Fibroblast of upper back skin (primary cell): ENCODE results near the gene GGN.
"Not testable (repeated sequence)": the region's sequence is repeated elsewhere in the genome, so short reads cannot be mapped to it uniquely, and the experiment has no call there.

Experiments
- DNase-seq: peaks from one replicate; pipeline ENCODE4 v3.0.0-alpha.2; 2013

The GGN gene

GRCh38 chr19:38387550-38388348 is at the start of gene GGN:
Gene GGN, minus strand, starts transcription at chr19:38388034. Its CDS starts 773 bp downstream, at chr19:38387261.
- peak; percentile 93 for DNase-seq

GRCh38 chr19:38437295-38437694 is 49.5 kb upstream of the GGN start:
- DNase-seq, result no peak

- no peak for DNase-seq
Measured at GRCh38 chr19:38434549-38435051, 46.8 kb upstream of the GGN start.

- DNase-seq, result no peak
Measured at GRCh38 chr19:38433268-38433733, 45.5 kb upstream of the GGN start, which contains the start of gene RYR1. Gene RYR1, plus strand, starts transcription at chr19:38433691. Its CDS starts 139 bp downstream, at chr19:38433830.

GRCh38 chr19:38430931-38431330 is 43.1 kb upstream of the GGN start:
- DNase-seq, result no peak

- DNase-seq, result no peak
Measured at GRCh38 chr19:38429811-38430156, 42.0 kb upstream of the GGN start.

GRCh38 chr19:38429055-38429810 is 41.4 kb upstream of the GGN start:
- no peak for DNase-seq

- not testable (repeated sequence) for DNase-seq
Measured at GRCh38 chr19:38427035-38427677, 39.3 kb upstream of the GGN start.

GRCh38 chr19:38425810-38426466 is 38.1 kb upstream of the GGN start, which contains the start of gene RASGRP4:
Gene RASGRP4, minus strand, starts transcription at chr19:38426219. Its CDS starts 128 bp downstream, at chr19:38426091.
- no peak for DNase-seq

GRCh38 chr19:38425222-38425809 is 37.5 kb upstream of the GGN start:
- DNase-seq, result no peak

- DNase-seq, result no peak
Measured at GRCh38 chr19:38424272-38424671, 36.4 kb upstream of the GGN start.

- DNase-seq, result no peak
Measured at GRCh38 chr19:38422438-38422837, 34.6 kb upstream of the GGN start.

GRCh38 chr19:38421856-38422255 is 34.0 kb upstream of the GGN start:
- no peak for DNase-seq

GRCh38 chr19:38420935-38421334 is 33.1 kb upstream of the GGN start:
- DNase-seq, result no peak

- DNase-seq, result no peak
Measured at GRCh38 chr19:38417544-38418506, 30.0 kb upstream of the GGN start.

GRCh38 chr19:38417146-38417543 is 29.3 kb upstream of the GGN start:
- DNase-seq, result no peak

GRCh38 chr19:38413416-38413815 is 25.6 kb upstream of the GGN start:
- DNase-seq, result no peak

- DNase-seq, result no peak
Measured at GRCh38 chr19:38412961-38413360, 25.1 kb upstream of the GGN start.

- no peak for DNase-seq
Measured at GRCh38 chr19:38412491-38412890, 24.7 kb upstream of the GGN start.

GRCh38 chr19:38411898-38412297 is 24.1 kb upstream of the GGN start:
- DNase-seq, result not testable (repeated sequence)
